Sigmoid colon (tissue), 3 donors: ENCODE measurements around the gene POGK.

ENCODE experiments used
- CTCF ChIP-seq, 4 experiments: fragments of 450-650 bp in 3 of 4; fragments of 200-600 bp in 1 of 4; IDR thresholded peaks; one replicate each; pipeline ENCODE4 v1.5.1; 2016 to 2019; ENCODE audit warnings: antibody characterized with exemption in 4 of 4, mild to moderate bottlenecking in 3 of 4, moderate library complexity in 2 of 4
- POLR2A ChIP-seq, 2 donors: fragments of 450-650 bp; IDR thresholded peaks; one replicate each; pipeline ENCODE4 v1.6.1; 2016; ENCODE audit warnings: antibody characterized with exemption in 2 of 2, mild to moderate bottlenecking in 2 of 2, moderate library complexity in 2 of 2

DNA sequence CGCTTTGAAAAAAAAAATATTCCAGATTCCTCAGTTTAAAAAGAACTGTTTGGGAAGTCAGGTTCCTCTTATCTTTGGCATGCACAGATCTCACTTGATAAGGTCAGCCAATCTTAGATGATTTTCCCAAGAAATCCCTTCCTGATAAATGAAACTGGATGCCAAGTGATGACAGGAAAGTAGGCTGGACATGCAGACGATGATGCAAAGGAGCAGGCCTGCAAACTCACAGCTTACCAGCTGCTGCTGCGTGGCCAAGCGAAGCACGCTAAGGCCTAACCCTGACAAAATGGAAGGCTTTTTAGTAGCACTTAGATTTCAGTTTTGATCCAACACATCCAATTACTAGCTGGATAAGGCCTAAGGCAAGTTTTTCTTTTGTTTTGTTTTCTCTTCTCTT, 26.7 kb downstream of the POGK start:
- TF ChIP-seq POLR2A (IDR thresholded peaks at IDR 0.05) (no peak), CTCF (IDR thresholded peaks at IDR 0.05) (no peak)
